ENCODE data around the gene PDE4D.

DNA sequence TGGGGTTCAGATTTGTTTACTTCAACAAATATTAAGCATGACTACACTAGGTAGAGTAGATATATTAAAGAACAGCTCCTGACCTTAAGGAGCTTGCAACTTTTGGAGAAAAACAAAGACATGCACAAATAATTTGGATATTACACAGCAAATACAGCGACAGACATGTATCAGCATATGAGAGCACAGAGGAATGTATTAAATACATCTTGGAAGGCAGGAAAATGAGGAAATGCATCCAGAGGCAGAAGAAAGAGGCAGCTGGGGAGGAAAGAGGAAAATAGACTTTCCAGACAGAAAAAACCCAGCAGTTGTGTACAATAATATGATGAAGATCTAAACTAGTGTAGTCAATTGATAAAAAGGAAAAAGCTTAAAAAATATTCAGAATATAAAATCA, 392.2 kb downstream of the PDE4D start:
- TF ChIP-seq EZH2 (IDR thresholded peaks at IDR 0.05; ENCODE audit: low read length, unreplicated experiment) (no peak), EZH2phosphoT487 (IDR thresholded peaks at IDR 0.05; ENCODE audit: borderline replicate concordance, low read length) (no peak)
- TF ChIP-seq, protein P1, sequence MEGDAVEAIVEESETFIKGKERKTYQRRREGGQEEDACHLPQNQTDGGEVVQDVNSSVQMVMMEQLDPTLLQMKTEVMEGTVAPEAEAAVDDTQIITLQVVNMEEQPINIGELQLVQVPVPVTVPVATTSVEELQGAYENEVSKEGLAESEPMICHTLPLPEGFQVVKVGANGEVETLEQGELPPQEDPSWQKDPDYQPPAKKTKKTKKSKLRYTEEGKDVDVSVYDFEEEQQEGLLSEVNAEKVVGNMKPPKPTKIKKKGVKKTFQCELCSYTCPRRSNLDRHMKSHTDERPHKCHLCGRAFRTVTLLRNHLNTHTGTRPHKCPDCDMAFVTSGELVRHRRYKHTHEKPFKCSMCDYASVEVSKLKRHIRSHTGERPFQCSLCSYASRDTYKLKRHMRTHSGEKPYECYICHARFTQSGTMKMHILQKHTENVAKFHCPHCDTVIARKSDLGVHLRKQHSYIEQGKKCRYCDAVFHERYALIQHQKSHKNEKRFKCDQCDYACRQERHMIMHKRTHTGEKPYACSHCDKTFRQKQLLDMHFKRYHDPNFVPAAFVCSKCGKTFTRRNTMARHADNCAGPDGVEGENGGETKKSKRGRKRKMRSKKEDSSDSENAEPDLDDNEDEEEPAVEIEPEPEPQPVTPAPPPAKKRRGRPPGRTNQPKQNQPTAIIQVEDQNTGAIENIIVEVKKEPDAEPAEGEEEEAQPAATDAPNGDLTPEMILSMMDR (conservative IDR thresholded peaks at IDR 0.05; ENCODE audit: low read depth, low read length) = no peak
